GM19043 (cell line): Measurements from ENCODE around the gene IFNLR1.

ENCODE experiments used
- ATAC-seq: cut with Tn5 transposase; IDR thresholded peaks from one replicate; pipeline ENCODE4 v1.9.1; 2021; ENCODE audit warnings: low read depth; ENCODE audit not compliant: unreplicated experiment

Gene IFNLR1

GRCh38 chr1:24180676-24181075 is 6.4 kb downstream of the IFNLR1 start:
- ATAC-seq, result no peak

- ATAC-seq, result no peak
Observed at GRCh38 chr1:24179251-24179840, 7.7 kb downstream of the IFNLR1 start.

GRCh38 chr1:24178407-24178806 is 8.7 kb downstream of the IFNLR1 start:
- no peak for ATAC-seq

- ATAC-seq, result no peak
Observed at GRCh38 chr1:24177161-24177560, 9.9 kb downstream of the IFNLR1 start.

- ATAC-seq, result no peak
Observed at GRCh38 chr1:24175033-24175755, 11.9 kb downstream of the IFNLR1 start.

GRCh38 chr1:24173638-24174575 is 13.2 kb downstream of the IFNLR1 start:
- ATAC-seq, result no peak

GRCh38 chr1:24172598-24172997 is 14.5 kb downstream of the IFNLR1 start:
- no peak for ATAC-seq

- ATAC-seq, result no peak
Observed at GRCh38 chr1:24169286-24169685, 17.8 kb downstream of the IFNLR1 start.

- no peak for ATAC-seq
Observed at GRCh38 chr1:24168245-24168644, 18.8 kb downstream of the IFNLR1 start.

- no peak for ATAC-seq
Observed at GRCh38 chr1:24167008-24167407, 20.1 kb downstream of the IFNLR1 start.

GRCh38 chr1:24165500-24165899 is 21.6 kb downstream of the IFNLR1 start:
- no peak for ATAC-seq

GRCh38 chr1:24164004-24164403 is 23.1 kb downstream of the IFNLR1 start:
- ATAC-seq, result no peak

- ATAC-seq, result no peak
Observed at GRCh38 chr1:24162201-24162600, 24.9 kb downstream of the IFNLR1 start.

- ATAC-seq, result no peak
Observed at GRCh38 chr1:24161270-24161669, 25.8 kb downstream of the IFNLR1 start.

- ATAC-seq, result no peak
Observed at GRCh38 chr1:24159366-24159765, 27.7 kb downstream of the IFNLR1 start.

GRCh38 chr1:24157918-24158481 is 29.1 kb downstream of the IFNLR1 start:
- ATAC-seq, result no peak

GRCh38 chr1:24156542-24157260 is 30.4 kb downstream of the IFNLR1 start:
- no peak for ATAC-seq

- ATAC-seq, result no peak
Observed at GRCh38 chr1:24155011-24155782, 31.9 kb downstream of the IFNLR1 start.

GRCh38 chr1:24154215-24154614 is 32.9 kb downstream of the IFNLR1 start:
- no peak for ATAC-seq
